HepG2 (cell line): ENCODE data around the gene NAPSA.

Experiments used
- ATF1 ChIP-seq: IDR thresholded peaks from 2 replicates; pipeline ENCODE4 v1.6.1; 2016; ENCODE audit warnings: mild to moderate bottlenecking, control low read depth
- EP300 ChIP-seq, 3 experiments: sonication (generic) in 1 of 3; formaldehyde crosslinking in 1 of 3; IDR thresholded peaks; 2 replicates each; pipeline versions ENCODE4 v1.5.1 to v1.6.1; 2011 to 2020; ENCODE audit warnings: low read depth in 2 of 3, low read length in 2 of 3, borderline replicate concordance in 1 of 3, improper control_type of control experiment in 1 of 3, mild to moderate bottlenecking in 1 of 3, missing genetic modification reagents in 1 of 3, moderate library complexity in 1 of 3
- HCFC1 ChIP-seq: fragments of 150-350 bp; IDR thresholded peaks from 2 replicates; pipeline ENCODE4 v1.6.1; 2014; ENCODE audit warnings: low read depth, low read length
- JUN ChIP-seq: sonication (generic); formaldehyde crosslinking; IDR thresholded peaks from 2 replicates; pipeline ENCODE4 v1.4.0; 2020; ENCODE audit warnings: mild to moderate bottlenecking, missing genetic modification reagents
- MAFF ChIP-seq: IDR thresholded peaks from 2 replicates; pipeline ENCODE4 v1.6.1; 2011; ENCODE audit warnings: low read depth, low read length, improper control_type of control experiment
- MAFK ChIP-seq, 2 experiments: IDR thresholded peaks in 1 of 2; conservative IDR thresholded peaks in 1 of 2; 2 replicates each; pipeline ENCODE4 v1.6.1; 2011; ENCODE audit warnings: improper control_type of control experiment in 2 of 2, low read length in 2 of 2
- NCOA2 ChIP-seq: sonication (generic); formaldehyde crosslinking; IDR thresholded peaks from 2 replicates; pipeline ENCODE4 v1.8.0; 2022; ENCODE audit warnings: inconsistent platforms
- POLR2A ChIP-seq, 2 experiments: IDR thresholded peaks; 2 replicates each; pipeline ENCODE4 v1.6.1; 2011; ENCODE audit warnings: low read depth in 2 of 2, low read length in 2 of 2, mild to moderate bottlenecking in 1 of 2, moderate library complexity in 1 of 2; ENCODE audit not compliant: insufficient read depth in 1 of 2
- ZNF333 ChIP-seq: sonication (generic); formaldehyde crosslinking; IDR thresholded peaks from 2 replicates; pipeline ENCODE4 v1.4.0; 2020; ENCODE audit warnings: mild to moderate bottlenecking, missing genetic modification reagents, borderline replicate concordance
- TF ChIP-seq, protein P1 (sequence below): sonication (generic); formaldehyde crosslinking; IDR thresholded peaks from 2 replicates; pipeline ENCODE4 v1.5.0; 2020; ENCODE audit warnings: mild to moderate bottlenecking, missing genetic modification reagents, moderate library complexity
- TF ChIP-seq, protein P2 (sequence below): sonication (generic); formaldehyde crosslinking; IDR thresholded peaks from 2 replicates; pipeline ENCODE4 v1.4.0; 2020; ENCODE audit warnings: missing genetic modification reagents
- TF ChIP-seq, protein P3 (sequence below): sonication (generic); formaldehyde crosslinking; IDR thresholded peaks from 2 replicates; pipeline ENCODE4 v1.4.0; 2020; ENCODE audit warnings: mild to moderate bottlenecking, missing genetic modification reagents
- TF ChIP-seq, protein P4 (sequence below): sonication (generic); formaldehyde crosslinking; IDR thresholded peaks from 2 replicates; pipeline ENCODE4 v1.5.0; 2020; ENCODE audit warnings: mild to moderate bottlenecking, low read depth, missing genetic modification reagents, borderline replicate concordance
- TF ChIP-seq, protein P5 (sequence below): sonication (generic); formaldehyde crosslinking; conservative IDR thresholded peaks from 2 replicates; pipeline ENCODE4 v1.4.0; 2020; ENCODE audit warnings: missing genetic modification reagents

DNA sequence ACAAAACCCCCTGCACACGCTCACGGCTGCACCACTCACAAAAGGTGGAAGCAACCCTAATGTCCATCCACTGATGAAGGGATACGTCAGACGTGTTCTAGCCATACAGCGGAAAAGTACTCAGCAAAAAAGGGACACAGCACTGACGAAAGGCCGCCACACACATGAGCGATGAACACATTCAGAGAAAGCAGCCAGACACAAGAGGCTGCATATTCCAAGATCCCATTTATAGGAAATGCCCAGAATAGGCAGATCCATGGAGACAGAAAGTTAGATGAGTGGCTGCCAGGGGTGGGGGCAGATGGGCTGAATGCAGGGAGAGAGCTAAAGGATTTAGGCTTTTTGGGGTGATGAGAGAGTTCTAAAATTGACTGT lies 22.4 kb upstream of the NAPSA start:
- TF ChIP-seq, protein P1, sequence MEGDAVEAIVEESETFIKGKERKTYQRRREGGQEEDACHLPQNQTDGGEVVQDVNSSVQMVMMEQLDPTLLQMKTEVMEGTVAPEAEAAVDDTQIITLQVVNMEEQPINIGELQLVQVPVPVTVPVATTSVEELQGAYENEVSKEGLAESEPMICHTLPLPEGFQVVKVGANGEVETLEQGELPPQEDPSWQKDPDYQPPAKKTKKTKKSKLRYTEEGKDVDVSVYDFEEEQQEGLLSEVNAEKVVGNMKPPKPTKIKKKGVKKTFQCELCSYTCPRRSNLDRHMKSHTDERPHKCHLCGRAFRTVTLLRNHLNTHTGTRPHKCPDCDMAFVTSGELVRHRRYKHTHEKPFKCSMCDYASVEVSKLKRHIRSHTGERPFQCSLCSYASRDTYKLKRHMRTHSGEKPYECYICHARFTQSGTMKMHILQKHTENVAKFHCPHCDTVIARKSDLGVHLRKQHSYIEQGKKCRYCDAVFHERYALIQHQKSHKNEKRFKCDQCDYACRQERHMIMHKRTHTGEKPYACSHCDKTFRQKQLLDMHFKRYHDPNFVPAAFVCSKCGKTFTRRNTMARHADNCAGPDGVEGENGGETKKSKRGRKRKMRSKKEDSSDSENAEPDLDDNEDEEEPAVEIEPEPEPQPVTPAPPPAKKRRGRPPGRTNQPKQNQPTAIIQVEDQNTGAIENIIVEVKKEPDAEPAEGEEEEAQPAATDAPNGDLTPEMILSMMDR (CRISPR knock-in tag), result no peak
- TF ChIP-seq ATF1 (CRISPR knock-in tag), result no peak
- no peak for TF ChIP-seq POLR2A (IDR thresholded peaks at IDR 0.05; ENCODE audit: insufficient read depth in 1 of 2, low read depth in 2 of 2, low read length in 2 of 2)
- no peak for TF ChIP-seq MAFK (conservative IDR thresholded peaks at IDR 0.05 in 1 of 2, IDR thresholded peaks at IDR 0.05 in 1 of 2; ENCODE audit: low read length in 2 of 2)
- TF ChIP-seq NCOA2 (CRISPR knock-in tag), result no peak
- TF ChIP-seq JUN (CRISPR knock-in tag), result no peak
- TF ChIP-seq, protein P2, sequence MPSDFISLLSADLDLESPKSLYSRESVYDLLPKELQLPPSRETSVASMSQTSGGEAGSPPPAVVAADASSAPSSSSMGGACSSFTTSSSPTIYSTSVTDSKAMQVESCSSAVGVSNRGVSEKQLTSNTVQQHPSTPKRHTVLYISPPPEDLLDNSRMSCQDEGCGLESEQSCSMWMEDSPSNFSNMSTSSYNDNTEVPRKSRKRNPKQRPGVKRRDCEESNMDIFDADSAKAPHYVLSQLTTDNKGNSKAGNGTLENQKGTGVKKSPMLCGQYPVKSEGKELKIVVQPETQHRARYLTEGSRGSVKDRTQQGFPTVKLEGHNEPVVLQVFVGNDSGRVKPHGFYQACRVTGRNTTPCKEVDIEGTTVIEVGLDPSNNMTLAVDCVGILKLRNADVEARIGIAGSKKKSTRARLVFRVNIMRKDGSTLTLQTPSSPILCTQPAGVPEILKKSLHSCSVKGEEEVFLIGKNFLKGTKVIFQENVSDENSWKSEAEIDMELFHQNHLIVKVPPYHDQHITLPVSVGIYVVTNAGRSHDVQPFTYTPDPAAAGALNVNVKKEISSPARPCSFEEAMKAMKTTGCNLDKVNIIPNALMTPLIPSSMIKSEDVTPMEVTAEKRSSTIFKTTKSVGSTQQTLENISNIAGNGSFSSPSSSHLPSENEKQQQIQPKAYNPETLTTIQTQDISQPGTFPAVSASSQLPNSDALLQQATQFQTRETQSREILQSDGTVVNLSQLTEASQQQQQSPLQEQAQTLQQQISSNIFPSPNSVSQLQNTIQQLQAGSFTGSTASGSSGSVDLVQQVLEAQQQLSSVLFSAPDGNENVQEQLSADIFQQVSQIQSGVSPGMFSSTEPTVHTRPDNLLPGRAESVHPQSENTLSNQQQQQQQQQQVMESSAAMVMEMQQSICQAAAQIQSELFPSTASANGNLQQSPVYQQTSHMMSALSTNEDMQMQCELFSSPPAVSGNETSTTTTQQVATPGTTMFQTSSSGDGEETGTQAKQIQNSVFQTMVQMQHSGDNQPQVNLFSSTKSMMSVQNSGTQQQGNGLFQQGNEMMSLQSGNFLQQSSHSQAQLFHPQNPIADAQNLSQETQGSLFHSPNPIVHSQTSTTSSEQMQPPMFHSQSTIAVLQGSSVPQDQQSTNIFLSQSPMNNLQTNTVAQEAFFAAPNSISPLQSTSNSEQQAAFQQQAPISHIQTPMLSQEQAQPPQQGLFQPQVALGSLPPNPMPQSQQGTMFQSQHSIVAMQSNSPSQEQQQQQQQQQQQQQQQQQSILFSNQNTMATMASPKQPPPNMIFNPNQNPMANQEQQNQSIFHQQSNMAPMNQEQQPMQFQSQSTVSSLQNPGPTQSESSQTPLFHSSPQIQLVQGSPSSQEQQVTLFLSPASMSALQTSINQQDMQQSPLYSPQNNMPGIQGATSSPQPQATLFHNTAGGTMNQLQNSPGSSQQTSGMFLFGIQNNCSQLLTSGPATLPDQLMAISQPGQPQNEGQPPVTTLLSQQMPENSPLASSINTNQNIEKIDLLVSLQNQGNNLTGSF (CRISPR knock-in tag), result no peak
- TF ChIP-seq, protein P3, sequence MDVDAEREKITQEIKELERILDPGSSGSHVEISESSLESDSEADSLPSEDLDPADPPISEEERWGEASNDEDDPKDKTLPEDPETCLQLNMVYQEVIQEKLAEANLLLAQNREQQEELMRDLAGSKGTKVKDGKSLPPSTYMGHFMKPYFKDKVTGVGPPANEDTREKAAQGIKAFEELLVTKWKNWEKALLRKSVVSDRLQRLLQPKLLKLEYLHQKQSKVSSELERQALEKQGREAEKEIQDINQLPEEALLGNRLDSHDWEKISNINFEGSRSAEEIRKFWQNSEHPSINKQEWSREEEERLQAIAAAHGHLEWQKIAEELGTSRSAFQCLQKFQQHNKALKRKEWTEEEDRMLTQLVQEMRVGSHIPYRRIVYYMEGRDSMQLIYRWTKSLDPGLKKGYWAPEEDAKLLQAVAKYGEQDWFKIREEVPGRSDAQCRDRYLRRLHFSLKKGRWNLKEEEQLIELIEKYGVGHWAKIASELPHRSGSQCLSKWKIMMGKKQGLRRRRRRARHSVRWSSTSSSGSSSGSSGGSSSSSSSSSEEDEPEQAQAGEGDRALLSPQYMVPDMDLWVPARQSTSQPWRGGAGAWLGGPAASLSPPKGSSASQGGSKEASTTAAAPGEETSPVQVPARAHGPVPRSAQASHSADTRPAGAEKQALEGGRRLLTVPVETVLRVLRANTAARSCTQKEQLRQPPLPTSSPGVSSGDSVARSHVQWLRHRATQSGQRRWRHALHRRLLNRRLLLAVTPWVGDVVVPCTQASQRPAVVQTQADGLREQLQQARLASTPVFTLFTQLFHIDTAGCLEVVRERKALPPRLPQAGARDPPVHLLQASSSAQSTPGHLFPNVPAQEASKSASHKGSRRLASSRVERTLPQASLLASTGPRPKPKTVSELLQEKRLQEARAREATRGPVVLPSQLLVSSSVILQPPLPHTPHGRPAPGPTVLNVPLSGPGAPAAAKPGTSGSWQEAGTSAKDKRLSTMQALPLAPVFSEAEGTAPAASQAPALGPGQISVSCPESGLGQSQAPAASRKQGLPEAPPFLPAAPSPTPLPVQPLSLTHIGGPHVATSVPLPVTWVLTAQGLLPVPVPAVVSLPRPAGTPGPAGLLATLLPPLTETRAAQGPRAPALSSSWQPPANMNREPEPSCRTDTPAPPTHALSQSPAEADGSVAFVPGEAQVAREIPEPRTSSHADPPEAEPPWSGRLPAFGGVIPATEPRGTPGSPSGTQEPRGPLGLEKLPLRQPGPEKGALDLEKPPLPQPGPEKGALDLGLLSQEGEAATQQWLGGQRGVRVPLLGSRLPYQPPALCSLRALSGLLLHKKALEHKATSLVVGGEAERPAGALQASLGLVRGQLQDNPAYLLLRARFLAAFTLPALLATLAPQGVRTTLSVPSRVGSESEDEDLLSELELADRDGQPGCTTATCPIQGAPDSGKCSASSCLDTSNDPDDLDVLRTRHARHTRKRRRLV, result no peak
- no peak for TF ChIP-seq ZNF333 (CRISPR knock-in tag)
- TF ChIP-seq HCFC1, result no peak
- no peak for TF ChIP-seq MAFF
- TF ChIP-seq, protein P4, sequence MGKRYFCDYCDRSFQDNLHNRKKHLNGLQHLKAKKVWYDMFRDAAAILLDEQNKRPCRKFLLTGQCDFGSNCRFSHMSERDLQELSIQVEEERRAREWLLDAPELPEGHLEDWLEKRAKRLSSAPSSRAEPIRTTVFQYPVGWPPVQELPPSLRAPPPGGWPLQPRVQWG (CRISPR knock-in tag), result no peak
- no peak for TF ChIP-seq EP300 (IDR thresholded peaks at IDR 0.05; ENCODE audit: low read depth in 2 of 2, low read length in 2 of 2)
- no peak for TF ChIP-seq EP300 (CRISPR knock-in tag; IDR thresholded peaks at IDR 0.05; ENCODE audit: borderline replicate concordance)
- TF ChIP-seq, protein P5, sequence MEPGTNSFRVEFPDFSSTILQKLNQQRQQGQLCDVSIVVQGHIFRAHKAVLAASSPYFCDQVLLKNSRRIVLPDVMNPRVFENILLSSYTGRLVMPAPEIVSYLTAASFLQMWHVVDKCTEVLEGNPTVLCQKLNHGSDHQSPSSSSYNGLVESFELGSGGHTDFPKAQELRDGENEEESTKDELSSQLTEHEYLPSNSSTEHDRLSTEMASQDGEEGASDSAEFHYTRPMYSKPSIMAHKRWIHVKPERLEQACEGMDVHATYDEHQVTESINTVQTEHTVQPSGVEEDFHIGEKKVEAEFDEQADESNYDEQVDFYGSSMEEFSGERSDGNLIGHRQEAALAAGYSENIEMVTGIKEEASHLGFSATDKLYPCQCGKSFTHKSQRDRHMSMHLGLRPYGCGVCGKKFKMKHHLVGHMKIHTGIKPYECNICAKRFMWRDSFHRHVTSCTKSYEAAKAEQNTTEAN, result no peak
